HepG2 (cell line): ENCODE results near the gene CCNB1IP1. TPM values are rescaled to one million over a fixed set of nuclear protein-coding genes. Genes with fewer than 3 reads are reported as not detected.
"Not testable (repeated sequence)": the region's sequence is repeated elsewhere in the genome, so short reads cannot be mapped to it uniquely, and the experiment has no call there.

Source experiments
- ATAC-seq: fragments of 200-7000 bp; cut with Tn5 transposase; 3 replicates; pipeline ENCODE4 v1.9.1; 2020; ENCODE audit warnings: mild to moderate bottlenecking, moderate library complexity
- BruUV-seq: library from RNA; stranded (reverse); fragments of 400-500 nt; replicated peaks from 2 replicates; lab custom pipeline; 2021; lab: Mats Ljungman, UMichigan
- CTCF ChIA-PET: fragments of 300-600 bp; formaldehyde crosslinking; extraction: SDS; loops from one replicate; lab custom pipeline; 2021; ENCODE audit warnings: low total read pairs, inconsistent platforms, low intra/inter-chr PET ratio; lab: Yijun Ruan, JAX
- POLR2A ChIA-PET: fragments of 350-600 bp; sonication (Branson Sonifier 250); formaldehyde crosslinking; loops from one replicate; lab custom pipeline; 2020; ENCODE audit warnings: antibody characterized with exemption, inconsistent platforms; lab: Yijun Ruan, JAX
- DNase-seq: peaks from one replicate; pipeline ENCODE4 v3.0.0-alpha.2; 2015; ENCODE audit warnings: low spot score
- FAIRE-seq: peaks from 3 replicates; lab custom pipeline; 2011; peaks lifted over from hg19 to GRCh38; lab: Jason Lieb, UNC
- H2AFZ ChIP-seq: one replicate; pipeline ENCODE4 v1.6.1; 2011; ENCODE audit warnings: low read length, inconsistent platforms
- H3K27ac ChIP-seq: fragments of 300-600 bp; 3 replicates; pipeline ENCODE4 v1.8.0; 2011; ENCODE audit warnings: mixed run types, mild to moderate bottlenecking, mixed read lengths, low read length, inconsistent platforms; ENCODE audit not compliant: insufficient read depth; ENCODE audit errors: extremely low read length
- H3K27me3 ChIP-seq, 2 experiments: fragments of 200-600 bp in 1 of 2; 2 replicates in 1 of 2; 3 replicates in 1 of 2; pipeline versions ENCODE4 v1.6.0 to v1.8.0; 2011; ENCODE audit warnings: low read length in 2 of 2, mild to moderate bottlenecking in 2 of 2, moderate library complexity in 2 of 2, inconsistent platforms in 1 of 2; ENCODE audit not compliant: insufficient read depth in 2 of 2, control insufficient read depth in 1 of 2
- H3K36me3 ChIP-seq, 2 experiments: fragments of 200-600 bp in 1 of 2; replicated peaks in 1 of 2; 2 replicates in 1 of 2; 3 replicates in 1 of 2; pipeline versions ENCODE4 v1.5.1 to v1.8.0; 2011; ENCODE audit warnings: low read length in 2 of 2, inconsistent platforms in 1 of 2; ENCODE audit not compliant: insufficient read depth in 2 of 2, control insufficient read depth in 1 of 2
- H3K4me1 ChIP-seq: 2 replicates; pipeline ENCODE4 v1.5.1; 2012; ENCODE audit warnings: low read length, inconsistent platforms; ENCODE audit not compliant: insufficient read depth
- H3K4me2 ChIP-seq: 2 replicates; pipeline ENCODE4 v1.6.0; 2011; ENCODE audit warnings: low read depth, low read length, inconsistent platforms
- H3K4me3 ChIP-seq, 3 experiments: fragments of 200-600 bp in 1 of 3; sonication (generic), shearing (Covaris generic) in 1 of 3; replicated peaks in 1 of 3; 2 replicates each; pipeline ENCODE4 v1.5.1; 2011 to 2016; ENCODE audit warnings: low read length in 3 of 3, inconsistent platforms in 2 of 3, low read depth in 2 of 3, mild to moderate bottlenecking in 2 of 3, control low read depth in 1 of 3, mixed read lengths in 1 of 3; ENCODE audit not compliant: insufficient read depth in 1 of 3
- H3K79me2 ChIP-seq: one replicate; pipeline ENCODE4 v1.6.1; 2011; ENCODE audit warnings: low read length, inconsistent platforms; ENCODE audit not compliant: insufficient read depth
- H3K9ac ChIP-seq: 2 replicates; pipeline ENCODE4 v1.6.0; 2011; ENCODE audit warnings: mild to moderate bottlenecking, low read depth, low read length, inconsistent platforms; ENCODE audit not compliant: insufficient read depth
- H3K9me3 ChIP-seq: 2 replicates; pipeline ENCODE4 v1.5.1; 2012; ENCODE audit warnings: mild to moderate bottlenecking, low read length
- H4K20me1 ChIP-seq: 2 replicates; pipeline ENCODE4 v1.6.0; 2011; ENCODE audit warnings: inconsistent platforms, mild to moderate bottlenecking, low read length, moderate library complexity; ENCODE audit not compliant: insufficient read depth
- CBX2 ChIP-seq, 2 experiments: fragments of 200-600 bp in 1 of 2; sonication (generic); formaldehyde crosslinking in 1 of 2; IDR thresholded peaks; 2 replicates each; pipeline versions ENCODE4 v1.7.0 to v1.8.1; 2018 to 2022; ENCODE audit warnings: low read depth in 2 of 2, low read length in 1 of 2, mild to moderate bottlenecking in 1 of 2, missing genetic modification reagents in 1 of 2
- CEBPB ChIP-seq: IDR thresholded peaks from 2 replicates; pipeline ENCODE4 v1.6.1; 2011; ENCODE audit warnings: low read depth, low read length, improper control_type of control experiment, borderline replicate concordance
- HNRNPUL1 ChIP-seq: fragments of 200-400 bp; formaldehyde crosslinking; IDR thresholded peaks from 2 replicates; pipeline ENCODE4 v1.6.1; 2017; ENCODE audit warnings: low read depth, mild to moderate bottlenecking, low read length, moderate library complexity
- NCOA2 ChIP-seq: sonication (generic); formaldehyde crosslinking; IDR thresholded peaks from 2 replicates; pipeline ENCODE4 v1.8.0; 2022; ENCODE audit warnings: inconsistent platforms
- ZNF121 ChIP-seq: sonication (generic); formaldehyde crosslinking; IDR thresholded peaks from 2 replicates; pipeline ENCODE4 v1.5.0; 2020; ENCODE audit warnings: mild to moderate bottlenecking, missing genetic modification reagents
- ZNF253 ChIP-seq: sonication (generic); formaldehyde crosslinking; IDR thresholded peaks from 2 replicates; pipeline ENCODE4 v1.8.0; 2022; ENCODE audit warnings: mild to moderate bottlenecking, missing genetic modification reagents, borderline replicate concordance
- ZNF891 ChIP-seq: sonication (generic); formaldehyde crosslinking; IDR thresholded peaks from 2 replicates; pipeline ENCODE4 v1.5.0; 2020; ENCODE audit warnings: mild to moderate bottlenecking, missing genetic modification reagents
- WGBS: methylation state at CpG from one replicate; pipeline ENCODE4 v1.1.6; 2017; ENCODE audit warnings: low lambda C conversion rate; 5-methylcytosine and 5-hydroxymethylcytosine counted together
- in situ Hi-C: cut with HindIII; loops from 2 replicates; pipeline ENCODE4 v1.10.0; 2017; ENCODE audit warnings: low pct_unique_long_range_greater_than_20kb; ENCODE audit not compliant: extremely low pct_ligation_motif_present
- intact Hi-C: fragments of 100-400 bp; cut with micrococcal nuclease; formaldehyde crosslinking; loops from one replicate; pipeline ENCODE4 v1.10.0; 2022; ENCODE audit not compliant: unreplicated experiment
- polyA plus RNA-seq, 8 experiments: library from polyadenylated mRNA; depleted of rRNA in 3 of 8; stranded (reverse) in 7 of 8; unstranded in 1 of 8; fragments of >200 nt; fragmentation: Illumina TruSeq in 4 of 8; extraction: Trizol in 4 of 8; gene quantifications; 2 replicates each; pipeline versions ENCODE4 v1.2.1 to v1.2.3, GENCODE V29; 2011 to 2016; ENCODE audit warnings: low read depth in 4 of 8, missing spikeins in 1 of 8, mixed read lengths in 1 of 8; ENCODE audit not compliant: insufficient read depth in 1 of 8
- total RNA-seq, 5 experiments: library from RNA; depleted of rRNA; stranded (reverse); fragments of >200 nt; fragmentation: Illumina TruSeq; extraction: Trizol; gene quantifications; 2 replicates each; pipeline ENCODE4 v1.2.3, GENCODE V29; 2016; ENCODE audit warnings: low read depth in 1 of 5

The CCNB1IP1 gene
- total and polyA plus RNA-seq, 2 of the 13 experiments (the other 11 are each of a cell fraction or from before 2014, with no cell fraction given): 98.3 to 125 TPM

DNA sequence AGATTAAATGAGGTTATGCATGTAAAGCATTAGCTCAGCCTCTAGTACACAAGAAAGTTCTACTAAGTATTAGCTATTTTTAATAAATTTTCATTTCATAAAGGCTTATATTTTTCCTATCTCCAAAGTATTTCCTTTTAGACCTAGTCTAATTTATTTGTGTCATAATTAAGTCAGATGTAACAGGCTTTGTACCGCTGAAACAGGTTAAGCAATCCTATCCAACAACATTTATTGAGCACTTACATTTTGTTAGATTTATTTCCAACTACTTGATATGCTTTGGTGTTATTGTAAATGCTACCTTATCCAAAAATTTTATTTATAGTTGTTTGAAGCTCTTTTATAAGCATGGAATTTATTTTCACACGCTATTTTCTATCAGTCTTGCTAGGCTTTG, 8.6 kb upstream of the CCNB1IP1 start:
- POLR2A ChIA-PET: interaction anchor here (0.9 to 5.8 kb wide), 6 partner anchors 12 to 342 kb away, joined by 3 to 139 read pairs (median 38); partner anchors contain the start of genes CCNB1IP1, PIP4P1, RNASE4 and TEP1
- no peak for TF ChIP-seq ZNF253
- TF ChIP-seq ZNF891 (CRISPR knock-in tag): no peak
- TF ChIP-seq NCOA2 (CRISPR knock-in tag): no peak
- 0 out of 2 replicates have a peak, but pooled peaks have one; percentile 59 for TF ChIP-seq CBX2 (IDR thresholded peaks at IDR 0.05; ENCODE audit: low read depth, low read length)
- TF ChIP-seq CBX2 (CRISPR knock-in tag; IDR thresholded peaks at IDR 0.05; ENCODE audit: low read depth): no peak
- TF ChIP-seq HNRNPUL1: no peak
- 0 out of 2 replicates have a peak, but pooled peaks have one; percentile 22 for TF ChIP-seq CEBPB
- TF ChIP-seq, all 625 proteins: peak for 2
- intact Hi-C loops (loop anchor here (2.0 kb wide), 1 partner anchor 15 kb away; no protein-coding TSS in a partner anchor), in situ Hi-C loops (loop anchor here (25.0 kb wide), 2 partner anchors 121 to 646 kb away; partner anchors contain the start of genes APEX1, METTL17, OSGEP and PIP4P1)
- peak overlapping the region; percentile 54 to 80 (median 74); a peak in 4 of 6 replicates for H3K4me3 ChIP-seq
- FAIRE-seq (no peak), DNase-seq (no peak), ATAC-seq (no peak)
- no peaks in the 10 kb centered on the region for H4K20me1 ChIP-seq
- H3K9ac ChIP-seq: peak overlapping the region; percentile 82; the same call in 1 of the 2 replicates
- CTCF ChIA-PET: no interaction called here
- WGBS: 25% methylated on average over 2 of the region's 2 CpGs
- H3K4me1 ChIP-seq: peaks cover 13% of the 10 kb centered on the region
- H3K27ac ChIP-seq: peak overlapping the region; percentile 89
- H3K9me3 ChIP-seq: no peaks in the 10 kb centered on the region
- H2AFZ ChIP-seq: no peak overlapping the region
- H3K36me3 ChIP-seq: peaks cover 5 to 12% of the 10 kb centered on the region in 2 experiments; a peak in 4 of 5 replicates
- no TSS peak for BruUV-seq
- H3K4me2 ChIP-seq: peak overlapping the region; percentile 70
- H3K79me2 ChIP-seq: peaks cover 12% of the 10 kb centered on the region
- no peaks in the 10 kb centered on the region; a peak in 1 of 5 replicates for H3K27me3 ChIP-seq

DNA sequence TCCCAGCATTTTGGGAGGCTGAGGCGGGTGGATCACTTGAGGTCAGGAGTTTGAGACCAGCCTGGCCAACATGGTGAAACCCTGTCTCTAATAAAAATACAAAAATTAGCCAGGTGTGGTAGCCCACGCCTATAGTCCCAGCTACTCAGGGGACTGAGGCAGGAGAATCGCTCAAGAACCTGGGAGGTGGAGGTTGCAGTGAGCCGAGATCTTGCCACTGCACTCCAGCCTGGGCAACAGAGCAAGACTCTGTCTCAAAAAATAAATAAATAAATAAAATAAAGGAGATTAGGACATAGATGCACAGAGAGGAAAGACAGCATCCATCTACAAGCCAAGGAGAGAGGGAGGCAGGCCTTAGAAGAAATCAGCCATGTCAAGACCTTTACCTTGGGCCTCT, 8.0 kb upstream of the CCNB1IP1 start:
- not testable (repeated sequence) for H2AFZ ChIP-seq
- TF ChIP-seq ZNF121 (CRISPR knock-in tag): peak; percentile 65
- TF ChIP-seq, all 625 proteins: peak for 1; not testable (repeated sequence) for 624
- peak overlapping the region in 1 of 3 experiments; percentile 9; a peak in 1 of 6 replicates for H3K4me3 ChIP-seq
- CTCF ChIA-PET, H3K9me3 ChIP-seq, FAIRE-seq, ATAC-seq, H4K20me1 ChIP-seq, H3K9ac ChIP-seq, H3K36me3 ChIP-seq, DNase-seq, intact Hi-C loops, H3K27ac ChIP-seq, BruUV-seq, H3K27me3 ChIP-seq: not testable (repeated sequence)
- H3K79me2 ChIP-seq: peaks cover 12% of the 10 kb centered on the region
- peaks cover 13% of the 10 kb centered on the region for H3K4me1 ChIP-seq
- H3K4me2 ChIP-seq: peak overlapping the region; percentile 70
- 82% methylated on average over 4 of the region's 4 CpGs for WGBS
- in situ Hi-C loops: loop anchor here (25.0 kb wide), 2 partner anchors 121 to 646 kb away; partner anchors contain the start of genes APEX1, METTL17, OSGEP and PIP4P1
- POLR2A ChIA-PET: interaction anchor here (0.9 to 5.8 kb wide), 3 partner anchors 11 to 343 kb away, joined by 3 to 139 read pairs (median 90); partner anchors contain the start of genes CCNB1IP1, PIP4P1 and RNASE4
